Stimulated activated CD4-positive, alpha-beta T cell treated with anti-CD3 and anti-CD28 coated beads, Interleukin-4, amount 100 ng/mL, for 24 hours (primary cell): ENCODE results near the gene FGF14.
A peak's percentile ranks its signal among the peaks of the same experiment; 100 is the strongest.

Source experiments
- DNase-seq: peaks from one replicate; pipeline ENCODE4 v3.0.0-alpha.2; 2020

FGF14 gene

DNA sequence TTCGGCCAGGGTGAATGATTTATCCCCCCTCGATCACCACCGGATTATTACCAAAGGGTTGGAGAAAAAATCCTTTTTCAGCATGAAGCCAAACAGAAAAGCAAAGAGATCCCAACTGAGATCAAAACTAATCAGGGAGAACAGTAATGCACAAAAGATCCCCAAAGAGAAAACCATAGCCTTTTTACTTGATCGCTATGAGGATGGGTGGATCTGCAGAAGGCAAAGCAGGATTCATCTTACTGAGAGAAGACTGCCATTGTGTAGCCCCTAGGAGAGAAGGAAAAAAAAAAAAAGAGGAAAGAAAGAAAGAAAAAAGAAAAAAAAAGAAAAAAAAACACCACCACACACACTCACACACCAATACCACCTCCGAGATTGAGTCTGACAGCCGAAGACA, at the start of gene FGF14:
Gene FGF14, minus strand, starts transcription at position 283 of the 400 bp plus-strand sequence.
- DNase-seq: no peak

DNA sequence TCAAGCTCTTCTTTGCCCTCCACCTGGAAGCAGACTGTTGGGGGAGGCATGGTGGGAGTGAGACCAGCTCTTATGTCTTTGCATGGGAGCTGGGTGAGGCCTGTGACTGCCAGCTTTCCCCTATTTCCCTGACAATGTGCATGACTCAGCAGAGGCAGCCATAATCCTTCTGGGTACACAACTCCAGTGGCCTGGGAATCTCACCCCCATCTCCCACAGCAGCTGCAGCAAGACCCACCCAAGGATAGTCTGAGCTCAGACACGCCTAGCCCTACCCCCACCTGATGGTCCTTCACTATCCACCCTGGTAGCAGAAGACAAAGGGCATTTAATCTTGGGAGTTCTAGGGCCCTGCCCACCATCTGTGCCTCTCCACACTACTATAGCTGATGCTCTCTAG, 41.4 kb upstream of the FGF14 start:
- no peak for DNase-seq

DNA sequence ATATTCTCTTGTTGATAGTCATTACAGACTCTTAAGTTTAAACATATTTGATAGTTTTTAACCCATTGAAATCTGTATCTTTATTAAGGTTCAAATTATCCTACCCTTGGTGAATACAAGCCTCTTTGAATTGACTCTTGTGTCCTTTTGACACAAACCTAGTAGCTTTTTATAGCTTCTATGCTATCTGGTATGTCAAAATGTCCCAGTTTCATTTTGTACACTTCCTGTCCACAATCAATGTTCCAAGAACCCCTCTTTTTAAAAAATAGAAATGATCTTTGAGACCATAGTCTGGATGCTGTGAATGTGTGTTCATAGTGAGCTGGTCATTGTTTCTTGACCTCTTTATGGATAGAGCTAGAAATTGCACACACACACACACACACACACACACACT, 39.2 kb upstream of the FGF14 start:
- no peak for DNase-seq

DNA sequence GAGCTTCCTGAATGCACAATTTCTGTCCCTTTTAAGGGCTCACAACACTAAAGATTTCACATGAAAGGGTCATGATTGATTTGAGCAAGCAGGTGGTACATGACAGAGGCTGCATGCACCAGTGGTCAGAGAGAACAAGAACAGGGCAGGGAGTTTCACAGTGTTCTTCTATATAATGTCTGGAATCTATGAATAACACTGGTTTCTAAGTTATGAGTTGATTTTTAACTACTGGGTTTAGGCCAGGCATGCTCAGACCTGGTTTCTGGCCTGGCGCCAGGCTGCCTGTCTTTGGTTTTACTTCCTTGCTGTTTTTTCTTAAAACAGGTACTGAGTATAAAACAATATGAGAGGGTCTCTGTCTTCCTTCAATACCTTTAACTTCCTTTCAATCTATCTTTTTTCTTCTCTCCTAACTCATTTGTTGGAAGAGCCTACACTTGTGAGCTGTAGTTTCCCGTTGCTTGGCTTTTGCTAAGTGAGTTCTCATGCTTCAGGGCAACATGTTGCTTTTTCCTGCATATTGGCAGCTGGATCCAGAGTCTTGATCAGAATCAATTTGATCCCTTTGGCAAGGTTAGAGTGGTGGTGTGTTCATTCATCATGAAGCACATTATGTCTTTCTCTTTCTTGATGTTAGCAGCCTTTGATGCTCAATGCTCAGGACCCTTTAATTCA, 38.5 kb upstream of the FGF14 start:
- DNase-seq: no peak

DNA sequence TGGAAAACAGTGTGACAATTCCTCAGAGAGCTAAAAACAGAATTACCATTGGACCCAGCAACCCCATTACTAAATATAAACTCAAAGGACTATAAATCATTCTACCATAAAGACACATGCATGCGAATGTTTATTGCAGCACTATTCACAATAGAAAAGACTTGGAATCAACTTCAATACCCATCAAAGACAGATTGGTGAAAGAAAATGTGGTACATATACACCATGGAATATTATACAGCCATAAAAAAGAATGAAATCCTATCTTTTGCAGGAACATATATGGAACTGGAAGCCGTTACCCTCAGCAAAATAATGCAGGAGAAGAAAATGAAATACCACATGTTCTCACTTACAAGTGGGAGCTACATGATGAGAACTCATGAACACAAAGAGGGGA, 20.8 kb upstream of the FGF14 start:
- DNase-seq: no peak

DNA sequence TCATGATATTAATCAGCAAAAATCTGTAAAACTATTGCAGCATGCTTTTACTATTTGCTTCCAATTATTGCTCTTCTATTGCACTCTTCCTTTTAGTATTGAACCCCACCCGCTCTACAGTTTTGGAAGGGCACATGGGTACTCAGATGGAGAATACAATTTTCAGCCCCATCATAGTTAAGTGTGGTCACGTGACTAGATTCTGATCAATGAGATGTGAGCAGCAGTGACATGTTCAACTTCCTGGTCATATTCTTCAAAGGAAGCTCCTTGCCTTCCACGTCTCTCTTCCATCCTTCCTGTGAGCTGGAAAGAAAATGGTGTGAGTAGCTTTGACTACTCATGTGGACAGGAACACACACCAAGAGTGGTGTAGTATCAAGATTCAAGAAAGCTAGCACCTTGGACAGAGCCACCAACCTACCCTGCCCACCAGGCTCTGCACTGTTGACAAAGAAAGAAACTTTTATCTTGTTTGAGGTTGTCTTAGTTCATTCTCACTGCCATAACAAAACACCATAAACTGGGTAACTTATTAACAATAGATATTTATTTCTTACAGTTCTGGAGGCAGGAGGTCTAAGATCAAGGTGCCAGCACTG, 3.8 kb upstream of the FGF14 start:
- DNase-seq: no peak

DNA sequence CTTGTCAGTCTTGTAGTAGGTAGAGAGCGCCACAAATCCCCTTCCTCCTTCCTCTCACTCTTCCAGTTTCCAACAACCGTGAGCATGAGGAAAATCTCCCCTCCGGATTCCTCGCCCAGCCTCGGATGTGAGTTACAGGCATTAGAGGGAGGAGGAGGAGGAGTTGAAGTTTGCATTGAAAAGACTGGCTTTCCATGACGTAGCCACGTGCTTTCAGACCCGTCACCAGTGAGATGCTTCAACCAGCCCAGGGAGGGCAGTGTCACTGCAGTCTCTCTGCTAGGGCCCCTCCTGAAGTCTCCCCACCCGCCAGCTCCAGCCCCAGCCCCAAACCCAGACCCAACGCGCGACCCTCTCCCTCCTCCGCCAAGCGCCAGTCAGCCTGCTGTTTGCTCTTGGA, 442 bp upstream of the FGF14 start:
- peak; percentile 29 for DNase-seq

DNA sequence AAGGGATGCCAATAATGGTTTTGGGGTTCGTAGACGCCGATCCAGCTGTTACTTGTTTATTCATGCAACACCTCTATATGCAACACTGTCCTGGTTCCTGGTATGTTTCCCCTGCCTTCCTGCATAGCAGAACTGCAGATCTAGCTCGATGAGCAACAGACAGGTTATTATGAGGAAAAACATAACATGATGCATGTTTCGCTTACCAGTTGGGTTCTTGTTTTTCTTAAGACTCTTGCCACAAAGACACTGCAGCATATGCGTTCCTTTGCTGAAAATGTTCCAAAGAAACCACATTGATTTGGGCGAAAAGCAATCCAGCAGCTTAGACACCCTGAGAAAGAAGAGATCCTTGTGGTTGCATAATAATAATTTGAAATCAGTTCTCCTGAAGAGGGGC, 583 bp downstream of the FGF14 start:
- no peak for DNase-seq

DNA sequence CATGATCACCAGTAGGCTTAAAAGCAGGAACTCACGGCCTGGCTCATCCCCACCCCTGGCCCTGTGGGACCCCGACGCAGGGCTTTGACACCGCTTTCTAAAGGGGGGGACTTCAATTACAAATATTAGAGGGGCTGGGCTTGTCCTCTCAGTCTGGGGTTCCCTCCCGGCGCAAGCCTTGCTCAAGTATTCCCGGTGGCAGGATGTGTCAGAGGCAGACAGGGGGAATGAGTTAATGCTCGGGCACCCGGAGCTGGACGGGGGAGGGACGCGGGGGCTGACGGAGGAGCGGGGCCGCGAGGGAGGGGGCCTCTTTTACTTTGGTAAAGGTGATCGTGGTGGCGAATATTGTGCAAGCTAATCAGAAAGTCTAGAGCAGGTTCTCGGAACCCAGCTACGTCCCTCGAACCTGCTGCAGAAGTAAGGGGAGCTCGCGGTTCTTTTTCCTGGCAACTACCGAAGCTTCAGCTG, 1.1 kb downstream of the FGF14 start:
- DNase-seq: peak; percentile 7

DNA sequence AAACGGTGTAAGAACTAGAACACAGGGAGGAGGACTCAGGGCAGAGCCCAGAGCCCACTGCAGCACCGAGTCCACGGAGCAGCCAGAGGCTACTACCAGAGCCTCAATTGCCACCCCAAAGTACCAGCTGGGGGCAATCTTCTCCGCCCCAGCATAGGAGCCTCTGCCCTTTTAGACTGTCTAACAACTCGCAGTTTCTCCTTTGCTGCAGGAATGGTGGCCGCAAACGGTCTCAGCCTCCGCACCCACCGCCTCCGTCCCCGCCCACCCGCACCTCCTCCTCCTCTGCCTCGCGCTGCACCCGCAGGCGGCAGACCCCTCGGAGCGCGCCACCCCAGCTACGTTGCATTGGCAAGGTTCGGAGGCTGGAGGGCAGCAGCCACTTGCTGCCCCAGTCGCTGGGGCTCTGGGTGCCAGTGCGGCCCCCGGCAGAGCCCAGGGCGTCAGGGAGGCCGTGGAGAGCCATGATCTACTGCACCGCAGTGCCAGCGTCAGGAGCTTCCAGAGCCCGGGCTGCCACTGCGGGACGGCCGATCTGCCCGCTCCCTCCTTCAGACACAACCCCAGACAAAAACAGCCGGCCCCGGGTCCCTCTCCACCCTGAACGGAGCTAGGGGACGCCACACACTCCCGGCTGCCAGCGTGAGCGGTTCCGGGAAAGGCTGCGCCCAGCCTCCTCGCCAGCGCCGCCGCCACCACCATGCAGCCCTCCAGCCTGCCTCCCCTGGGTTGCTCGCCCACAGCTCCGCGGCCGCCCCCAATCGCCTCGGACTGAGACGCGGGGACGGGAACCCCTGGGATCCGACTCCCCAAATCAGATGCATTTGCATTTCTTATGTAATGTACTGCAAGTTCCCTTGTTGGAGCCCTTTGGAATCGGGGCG, 1.8 kb downstream of the FGF14 start:
- no peak for DNase-seq

DNA sequence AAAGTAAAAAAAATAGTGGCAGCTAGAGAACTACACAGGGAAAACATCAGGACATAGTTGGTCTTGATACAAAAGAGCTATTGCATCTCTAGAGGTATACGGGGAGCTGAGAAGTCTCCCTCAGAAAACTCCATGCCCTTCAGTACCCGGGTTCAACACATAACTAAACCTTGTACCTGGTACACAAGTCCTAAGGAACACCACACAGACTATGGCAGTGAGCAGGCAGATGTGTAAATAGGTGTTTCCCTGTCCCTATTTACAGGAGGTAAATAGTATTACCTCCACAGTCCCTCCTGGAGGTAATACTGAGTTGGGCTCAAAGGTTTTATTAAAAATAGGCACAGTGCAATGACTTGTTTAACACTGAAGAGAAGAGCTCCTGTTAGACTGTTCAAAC, 5.9 kb downstream of the FGF14 start:
- DNase-seq: no peak

DNA sequence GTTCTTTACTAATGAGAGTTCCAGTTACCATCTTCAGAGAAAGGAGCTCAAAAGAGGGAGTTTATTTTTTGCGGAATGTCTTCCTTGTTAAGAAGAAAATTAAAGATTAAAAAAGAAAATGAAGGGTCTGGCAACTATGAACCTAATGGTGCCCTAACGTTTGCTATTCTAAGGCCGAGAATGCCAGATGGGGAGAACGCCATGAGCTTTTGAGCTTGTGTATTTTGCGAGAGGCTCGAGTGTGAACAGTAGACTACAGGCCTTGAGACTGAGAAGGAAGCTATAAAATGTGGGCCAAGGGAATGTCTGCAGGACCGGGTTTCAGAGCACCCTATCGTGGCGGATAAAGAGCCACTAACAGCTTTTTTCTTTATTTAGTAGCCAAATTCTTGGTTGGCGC, 6.7 kb downstream of the FGF14 start:
- DNase-seq: no peak

DNA sequence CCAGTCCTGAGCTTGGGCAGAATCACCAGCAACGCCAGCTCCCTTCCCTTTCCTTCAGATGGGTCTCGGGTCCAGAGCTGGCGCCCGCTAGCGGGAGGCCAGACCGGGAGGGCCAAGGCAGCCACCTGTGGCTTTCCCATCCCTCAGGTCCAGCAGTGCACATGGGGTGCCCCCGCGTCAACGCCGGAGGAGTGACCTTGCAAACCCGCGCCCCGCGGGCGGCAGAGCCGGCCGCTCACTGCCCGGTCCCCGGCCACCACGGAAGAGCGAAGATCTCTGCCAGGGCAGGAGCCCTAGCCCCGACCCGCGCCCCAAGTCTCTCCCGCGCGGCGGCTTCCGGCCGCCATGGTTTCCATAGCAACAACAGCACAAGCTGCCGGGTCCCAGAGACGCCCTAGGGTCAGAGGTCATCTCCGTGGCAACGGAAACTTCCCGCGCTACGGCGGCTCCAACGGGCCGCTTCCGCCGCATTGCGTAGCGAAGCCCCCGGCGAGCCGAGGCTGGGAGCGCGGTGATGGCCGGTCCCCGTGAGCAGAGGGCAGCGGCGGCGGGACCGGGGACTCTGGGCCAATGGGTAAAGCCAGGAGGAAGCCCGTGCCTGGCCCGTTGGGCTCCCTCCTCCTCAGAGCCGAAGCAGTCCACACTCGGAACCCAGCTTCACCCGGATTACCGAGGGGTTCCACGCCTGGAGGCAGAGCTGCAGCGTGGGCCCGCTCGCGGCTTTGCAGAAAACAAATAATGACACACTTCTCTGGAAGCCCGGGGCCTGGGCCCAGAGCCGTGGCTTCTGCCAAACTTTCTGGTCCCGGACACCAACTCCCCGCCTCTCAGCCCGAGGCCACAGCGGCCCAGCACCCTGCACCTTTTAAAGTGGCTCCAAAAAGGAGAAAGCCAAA, 7.4 kb downstream of the FGF14 start:
- DNase-seq: peak; percentile 96

DNA sequence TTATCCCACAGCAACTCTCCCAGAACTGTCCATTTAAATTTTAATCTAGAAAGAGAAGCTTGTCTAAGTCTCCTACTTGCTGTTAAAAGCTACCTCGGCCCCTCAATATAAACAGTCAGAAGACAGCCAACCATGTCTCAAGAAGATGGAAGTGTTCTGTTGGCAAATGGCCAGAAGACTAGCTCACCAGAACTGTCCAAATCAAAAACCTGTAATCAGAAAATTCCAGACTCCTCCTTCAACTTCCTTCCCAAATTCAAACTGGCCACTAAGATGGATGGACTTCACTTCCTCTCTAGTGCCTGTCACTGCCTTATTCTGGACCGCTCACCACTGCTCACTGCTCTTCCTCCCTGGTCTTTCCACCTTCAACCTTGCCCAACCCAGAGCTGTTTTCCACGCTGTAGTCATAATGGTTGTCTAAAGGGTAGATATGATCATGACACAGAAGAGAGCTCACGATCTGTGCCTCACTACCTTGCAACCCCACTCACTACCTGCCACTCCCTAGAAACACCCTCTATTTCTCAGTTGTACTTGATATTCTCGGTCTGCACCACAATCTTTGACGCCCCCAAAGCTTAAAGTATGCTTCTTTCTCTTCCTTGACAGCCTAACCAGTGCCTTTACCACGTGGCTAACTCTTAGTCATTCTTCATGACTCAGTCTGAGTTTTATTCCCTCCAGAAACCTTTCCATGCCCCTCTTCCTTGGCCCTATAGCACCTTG, 9.2 kb downstream of the FGF14 start:
- peak; percentile 38 for DNase-seq

DNA sequence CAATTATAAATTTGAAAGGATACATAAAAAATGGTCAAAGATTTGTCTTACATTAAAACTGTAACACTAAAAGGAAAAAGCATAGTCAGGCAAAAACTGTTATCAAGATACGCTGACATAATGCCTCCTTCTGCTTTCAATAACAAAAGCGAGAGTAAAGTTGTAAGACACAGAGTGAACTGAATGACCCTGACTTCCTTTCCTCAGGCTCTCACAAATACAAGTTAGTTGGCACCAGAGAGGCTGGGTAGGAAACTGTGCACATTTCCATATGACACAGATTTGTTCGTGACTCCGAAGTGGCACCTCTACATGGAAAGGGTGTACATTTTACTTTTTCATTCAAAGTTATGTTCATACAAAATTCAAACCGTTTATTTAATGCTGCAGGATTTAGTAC, 15.4 kb downstream of the FGF14 start:
- no peak for DNase-seq

DNA sequence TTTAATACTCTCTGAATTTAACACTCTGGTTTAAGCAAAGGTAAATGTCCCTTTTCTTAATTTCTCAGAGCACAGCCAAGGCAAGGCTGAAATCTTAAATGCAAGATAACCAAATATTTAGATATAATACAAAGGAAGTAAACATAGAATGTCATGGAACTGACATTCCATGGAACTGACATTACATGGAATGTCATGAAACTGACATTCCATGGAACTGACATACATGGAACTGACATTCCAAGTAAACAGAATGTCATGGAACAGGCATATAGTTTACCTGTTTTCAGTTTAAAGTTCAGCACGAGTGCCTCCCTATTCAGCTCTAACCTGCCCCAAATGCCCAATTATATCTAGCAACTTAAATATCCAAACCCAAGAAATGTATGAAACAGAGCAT, 21.8 kb downstream of the FGF14 start:
- DNase-seq: no peak

DNA sequence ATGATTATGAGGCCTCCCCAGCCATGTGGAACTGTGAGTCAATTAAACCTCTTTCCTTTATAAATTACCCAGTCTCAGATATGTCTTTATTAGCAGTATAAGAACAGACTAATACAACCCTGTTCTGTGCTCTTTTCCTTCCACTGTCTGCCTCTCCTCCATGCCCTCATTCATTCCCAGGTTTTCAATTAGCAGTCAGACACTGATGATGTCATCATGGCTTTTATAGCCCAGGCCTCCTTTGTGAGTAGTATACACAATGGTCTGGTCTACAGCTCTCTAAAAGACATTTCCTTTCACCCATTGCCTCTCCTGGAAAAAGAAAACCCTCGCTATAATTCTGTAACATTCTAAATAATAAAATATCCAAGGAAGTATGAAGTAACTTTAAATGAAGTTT, 25.5 kb downstream of the FGF14 start:
- no peak for DNase-seq

DNA sequence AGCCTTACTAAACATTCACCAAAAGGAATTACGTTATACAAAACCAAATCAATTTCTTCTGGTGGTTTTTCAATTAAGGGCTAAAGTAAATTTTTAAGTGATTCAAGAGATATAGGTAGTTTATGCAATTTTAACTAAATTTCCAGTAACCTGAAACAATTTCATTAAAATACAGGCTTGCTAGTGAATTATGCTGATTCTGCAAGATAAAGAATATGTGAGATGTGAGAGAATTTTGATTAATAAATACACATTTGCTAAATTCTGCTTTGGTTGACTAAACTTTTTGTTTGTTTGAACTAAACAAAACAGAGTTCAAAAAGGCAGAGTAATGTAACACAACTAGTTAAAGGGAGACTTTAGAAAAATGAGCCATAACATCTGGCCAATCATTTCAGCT, 27.1 kb downstream of the FGF14 start:
- no peak for DNase-seq

DNA sequence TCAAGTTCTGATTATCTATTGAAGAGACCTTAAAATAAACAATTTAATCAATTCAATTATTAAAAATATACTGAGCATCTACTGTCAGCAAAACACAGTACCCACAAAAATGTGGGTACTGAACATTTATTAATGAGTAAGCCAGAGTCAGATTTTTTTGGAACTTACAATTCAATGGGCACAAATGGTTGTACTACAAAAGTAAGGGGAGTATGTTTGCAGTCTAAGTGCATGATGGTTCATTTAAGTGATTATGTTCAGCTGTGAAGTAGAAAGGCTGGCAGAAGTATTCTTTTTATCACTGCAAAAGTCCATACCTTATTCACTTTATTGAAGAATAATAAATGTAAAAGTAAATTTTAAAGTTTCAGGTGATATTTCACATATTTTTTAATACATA, 27.6 kb downstream of the FGF14 start:
- no peak for DNase-seq

DNA sequence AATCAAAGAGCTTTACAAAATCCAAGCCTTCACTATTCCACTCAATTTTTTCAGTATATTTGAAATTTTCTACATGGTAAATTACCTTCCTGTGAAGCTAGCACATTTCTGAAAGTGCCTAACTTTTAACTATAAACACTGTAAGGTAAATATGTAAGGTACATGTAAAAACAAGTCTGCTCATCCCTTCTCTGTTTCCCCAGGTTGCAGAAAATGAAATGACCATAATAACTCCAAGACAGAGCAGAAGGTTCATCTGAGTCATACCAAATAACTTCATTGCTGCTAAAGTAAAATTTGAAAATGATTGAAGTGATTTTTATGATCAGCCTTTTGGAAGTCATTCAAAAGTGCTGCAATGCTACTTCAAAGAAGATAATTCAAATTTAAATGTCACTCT, 28.6 kb downstream of the FGF14 start:
- no peak for DNase-seq

DNA sequence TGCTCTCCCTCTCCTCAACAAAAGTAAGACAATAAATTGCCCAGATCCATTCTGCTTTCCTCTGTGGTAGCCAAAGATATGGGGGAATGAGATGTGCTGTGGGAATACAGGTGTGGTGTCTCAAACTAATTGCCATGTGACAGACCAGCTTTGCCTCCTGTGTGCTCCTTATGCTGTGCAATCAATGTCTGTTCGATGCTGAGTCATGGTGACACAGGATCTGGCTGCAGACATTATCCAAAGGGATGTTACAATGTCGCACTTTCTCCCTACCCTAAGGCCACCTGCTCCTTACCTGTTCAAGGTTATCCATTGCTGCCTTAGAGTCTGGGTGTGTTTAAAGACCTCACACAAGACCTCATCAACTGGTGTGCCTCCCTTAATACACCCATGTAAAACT, 32.5 kb downstream of the FGF14 start:
- DNase-seq: no peak

DNA sequence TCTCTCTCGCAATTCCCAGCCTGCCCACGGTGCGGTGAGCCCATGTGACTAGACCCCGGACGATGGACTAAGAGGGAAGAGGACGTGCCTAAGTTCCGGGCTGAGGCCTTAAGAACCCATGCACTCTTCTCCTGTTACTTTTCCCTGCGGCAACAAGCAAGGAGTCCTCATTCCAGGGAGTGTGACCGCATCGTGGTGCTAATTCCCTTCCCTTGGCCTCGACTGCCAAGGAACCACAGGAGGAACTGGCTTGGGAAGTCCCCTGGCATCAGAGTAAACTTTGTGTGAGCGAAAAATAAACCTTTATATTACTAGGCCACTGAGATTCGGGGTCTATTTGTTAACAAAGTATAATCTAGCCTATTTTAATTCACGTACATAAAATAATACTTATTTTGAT, 34.0 kb downstream of the FGF14 start:
- DNase-seq: no peak
